Left lung (tissue), 10 donors: ENCODE measurements around the gene ACSL5. TPM values are rescaled to one million over a fixed set of nuclear protein-coding genes. Genes with fewer than 3 reads are reported as not detected.
"Not testable (repeated sequence)": the region's sequence is repeated elsewhere in the genome, so short reads cannot be mapped to it uniquely, and the experiment has no call there.

Experiments
- ATAC-seq: fragments of 200-7000 bp; cut with Tn5 transposase; one replicate; pipeline ENCODE4 v1.9.1; 2020; ENCODE audit warnings: moderate library complexity
- DNase-seq, 4 donors: peaks; one replicate each; pipeline ENCODE4 v3.0.0-alpha.2; 2013 to 2020
- H3K27ac ChIP-seq, 2 donors: fragments of 200-600 bp; sonication (generic) in 1 of 2; one replicate each; pipeline versions ENCODE4 v1.5.0 to v1.8.0; 2020 to 2021
- H3K27me3 ChIP-seq, 2 donors: fragments of 200-600 bp; sonication (generic) in 1 of 2; one replicate each; pipeline versions ENCODE4 v1.5.0 to v1.8.0; 2020 to 2021
- H3K36me3 ChIP-seq, 2 donors: fragments of 200-600 bp; sonication (generic) in 1 of 2; one replicate each; pipeline versions ENCODE4 v1.5.0 to v1.8.0; 2020 to 2021
- H3K4me1 ChIP-seq, 2 donors: fragments of 200-600 bp; one replicate each; pipeline ENCODE4 v1.8.0; 2021
- H3K4me3 ChIP-seq, 2 donors: fragments of 200-600 bp; sonication (generic) in 1 of 2; one replicate each; pipeline versions ENCODE4 v1.5.0 to v1.8.0; 2020 to 2021; ENCODE audit warnings: mild to moderate bottlenecking in 1 of 2
- H3K9me3 ChIP-seq, 2 donors: fragments of 200-600 bp; sonication (generic) in 1 of 2; one replicate each; pipeline versions ENCODE4 v1.5.0 to v1.8.0; 2020 to 2021
- intact Hi-C, 2 donors: fragments of 100-400 bp; cut with DNase I; formaldehyde crosslinking; loops; one replicate each; pipeline versions ENCODE4 v1.11.2 to v1.14.2; 2022
- polyA plus RNA-seq, 6 donors: library from polyadenylated mRNA; unstranded; fragments of 120-200 nt; gene quantifications; one replicate each; pipeline ENCODE4 v1.2.1, GENCODE V29; 2013; ENCODE audit not compliant: insufficient read length in 6 of 6
- total RNA-seq, 2 donors: library from RNA; stranded (reverse); fragmentation: NEBNext Ultra II Directional; extraction: Animal tissue kit (Norgen Biotek cat#: 25700); gene quantifications; one replicate each; pipeline ENCODE4 v1.2.1, GENCODE V29; 2021
- TF ChIP-seq, protein P1 (sequence below), 2 donors: fragments of 200-600 bp; sonication (generic) in 1 of 2; IDR thresholded peaks; one replicate each; pipeline versions ENCODE4 v1.5.0 to v1.8.0; 2021; ENCODE audit warnings: antibody characterized with exemption in 2 of 2
- donor health status: DM: no; HTN: yes; CAD: no.
- donor health status: DM: no; HTN: no; CAD: no.

Gene ACSL5
- total and polyA plus RNA-seq, 8 donors = 10.5 to 82.5 (median 14.1) TPM

DNA sequence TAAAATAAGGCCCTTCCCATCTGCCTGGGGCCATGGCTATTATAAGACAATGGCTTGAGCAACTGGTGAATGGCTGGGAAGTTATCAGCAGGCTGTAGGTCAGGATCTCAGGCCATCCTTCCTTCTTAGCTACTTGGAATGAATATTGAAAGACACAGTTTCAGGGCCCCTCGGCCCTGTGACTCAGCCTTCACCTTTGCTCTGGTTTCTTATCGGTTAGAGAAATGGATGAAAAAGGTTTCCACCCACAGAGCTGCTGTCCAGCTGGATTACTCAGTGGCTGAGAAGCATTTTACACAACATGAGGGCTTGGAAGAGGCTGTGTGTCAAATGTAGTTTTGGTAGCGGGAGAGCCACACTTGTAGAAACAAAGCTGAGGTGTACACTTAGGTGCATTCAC is 9.4 kb downstream of the ACSL5 start:
- intact Hi-C loops = no loop called here
- TF ChIP-seq, protein P1, sequence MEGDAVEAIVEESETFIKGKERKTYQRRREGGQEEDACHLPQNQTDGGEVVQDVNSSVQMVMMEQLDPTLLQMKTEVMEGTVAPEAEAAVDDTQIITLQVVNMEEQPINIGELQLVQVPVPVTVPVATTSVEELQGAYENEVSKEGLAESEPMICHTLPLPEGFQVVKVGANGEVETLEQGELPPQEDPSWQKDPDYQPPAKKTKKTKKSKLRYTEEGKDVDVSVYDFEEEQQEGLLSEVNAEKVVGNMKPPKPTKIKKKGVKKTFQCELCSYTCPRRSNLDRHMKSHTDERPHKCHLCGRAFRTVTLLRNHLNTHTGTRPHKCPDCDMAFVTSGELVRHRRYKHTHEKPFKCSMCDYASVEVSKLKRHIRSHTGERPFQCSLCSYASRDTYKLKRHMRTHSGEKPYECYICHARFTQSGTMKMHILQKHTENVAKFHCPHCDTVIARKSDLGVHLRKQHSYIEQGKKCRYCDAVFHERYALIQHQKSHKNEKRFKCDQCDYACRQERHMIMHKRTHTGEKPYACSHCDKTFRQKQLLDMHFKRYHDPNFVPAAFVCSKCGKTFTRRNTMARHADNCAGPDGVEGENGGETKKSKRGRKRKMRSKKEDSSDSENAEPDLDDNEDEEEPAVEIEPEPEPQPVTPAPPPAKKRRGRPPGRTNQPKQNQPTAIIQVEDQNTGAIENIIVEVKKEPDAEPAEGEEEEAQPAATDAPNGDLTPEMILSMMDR (IDR thresholded peaks at IDR 0.05) = no peak
- Histone ChIP-seq H3K27ac (peak overlapping the region in 1 of 2 donors; percentile 10), H3K27me3 (no peaks in the 10 kb centered on the region), H3K4me3 (no peak overlapping the region), H3K4me1 (peaks cover 0 to 60% of the 10 kb centered on the region in 2 donors), H3K9me3 (no peaks in the 10 kb centered on the region), H3K36me3 (peaks cover 0 to 15% of the 10 kb centered on the region in 2 donors)
- DNase-seq (no peak), ATAC-seq (peak; percentile 90)

DNA sequence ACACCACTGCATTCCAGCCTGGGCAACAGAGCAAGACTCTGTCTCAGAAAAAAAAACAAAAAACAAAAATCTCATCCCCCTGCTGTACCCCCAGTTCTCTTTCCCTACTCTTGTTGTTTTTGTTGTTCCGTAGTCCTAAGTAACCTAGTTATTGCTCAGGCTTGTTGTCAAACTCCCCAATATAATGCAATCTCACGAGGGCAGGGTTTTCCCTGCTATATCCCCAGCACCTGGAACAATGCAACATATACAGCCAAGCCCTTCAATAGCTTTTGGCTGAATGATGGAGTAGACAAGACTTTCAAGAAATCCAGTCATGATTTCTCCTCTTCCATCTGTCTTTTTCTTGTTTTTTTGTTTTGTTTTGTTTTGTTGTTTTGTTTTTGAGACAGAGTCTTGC is 10.2 kb downstream of the ACSL5 start:
- no peak overlapping the region for H3K4me3 ChIP-seq
- DNase-seq (no peak), ATAC-seq (no peak)
- intact Hi-C loops = no loop called here
- peak overlapping the region in 1 of 2 donors; percentile 28 for H3K27ac ChIP-seq
- H3K36me3 ChIP-seq = peaks cover 0 to 15% of the 10 kb centered on the region in 2 donors
- TF ChIP-seq, protein P1 (IDR thresholded peaks at IDR 0.05) = no peak
- no peaks in the 10 kb centered on the region for H3K27me3 ChIP-seq
- H3K9me3 ChIP-seq = no peaks in the 10 kb centered on the region
- peaks cover 0 to 60% of the 10 kb centered on the region in 2 donors for H3K4me1 ChIP-seq

GRCh38 chr10:112385201-112385600 is 11.3 kb downstream of the ACSL5 start:
- no peak overlapping the region for H3K27ac ChIP-seq
- ATAC-seq = no peak
- H3K36me3 ChIP-seq = peaks cover 0 to 15% of the 10 kb centered on the region in 2 donors
- intact Hi-C loops = no loop called here
- TF ChIP-seq, protein P1 (IDR thresholded peaks at IDR 0.05) = no peak
- H3K27me3 ChIP-seq = no peaks in the 10 kb centered on the region
- H3K4me3 ChIP-seq = no peak overlapping the region
- DNase-seq = no peak
- H3K9me3 ChIP-seq = no peaks in the 10 kb centered on the region
- peaks cover 0 to 60% of the 10 kb centered on the region in 2 donors for H3K4me1 ChIP-seq

DNA sequence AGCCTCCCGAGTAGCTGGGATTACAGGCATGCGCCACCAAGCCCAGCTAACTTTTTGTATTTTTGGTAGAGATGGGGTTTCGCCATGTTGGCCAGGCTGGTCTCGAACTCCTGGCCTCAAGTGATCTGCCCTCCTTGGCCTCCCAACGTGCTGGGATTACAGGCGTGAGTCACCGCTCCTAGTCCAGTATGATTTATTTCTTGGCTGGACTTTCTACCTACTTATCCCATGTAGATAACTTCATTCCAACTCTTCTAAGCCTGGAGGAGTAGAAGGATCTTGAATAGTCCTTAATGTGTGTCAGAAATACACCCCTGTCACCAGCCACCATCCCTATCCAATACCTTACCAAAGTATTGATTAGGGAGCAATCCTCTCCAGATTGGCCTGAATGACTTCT is 14.1 kb downstream of the ACSL5 start:
- H3K4me1 ChIP-seq = peaks cover 0 to 76% of the 10 kb centered on the region in 2 donors
- peak overlapping the region in 1 of 2 donors; percentile 93 for H3K27ac ChIP-seq
- H3K36me3 ChIP-seq, H3K27me3 ChIP-seq, intact Hi-C loops, H3K4me3 ChIP-seq, ATAC-seq, DNase-seq, H3K9me3 ChIP-seq: not testable (repeated sequence)

GRCh38 chr10:112388548-112388947 is 14.6 kb downstream of the ACSL5 start:
- DNase-seq = no peak
- H3K4me3 ChIP-seq = no peak overlapping the region
- no peaks in the 10 kb centered on the region for H3K36me3 ChIP-seq
- H3K27ac ChIP-seq = peak overlapping the region; percentile 63 to 93
- TF ChIP-seq, protein P1 (IDR thresholded peaks at IDR 0.05) = no peak
- H3K4me1 ChIP-seq = peaks cover 0 to 75% of the 10 kb centered on the region in 2 donors
- ATAC-seq = no peak
- no peaks in the 10 kb centered on the region for H3K27me3 ChIP-seq
- no peaks in the 10 kb centered on the region for H3K9me3 ChIP-seq
- intact Hi-C loops = no loop called here

DNA sequence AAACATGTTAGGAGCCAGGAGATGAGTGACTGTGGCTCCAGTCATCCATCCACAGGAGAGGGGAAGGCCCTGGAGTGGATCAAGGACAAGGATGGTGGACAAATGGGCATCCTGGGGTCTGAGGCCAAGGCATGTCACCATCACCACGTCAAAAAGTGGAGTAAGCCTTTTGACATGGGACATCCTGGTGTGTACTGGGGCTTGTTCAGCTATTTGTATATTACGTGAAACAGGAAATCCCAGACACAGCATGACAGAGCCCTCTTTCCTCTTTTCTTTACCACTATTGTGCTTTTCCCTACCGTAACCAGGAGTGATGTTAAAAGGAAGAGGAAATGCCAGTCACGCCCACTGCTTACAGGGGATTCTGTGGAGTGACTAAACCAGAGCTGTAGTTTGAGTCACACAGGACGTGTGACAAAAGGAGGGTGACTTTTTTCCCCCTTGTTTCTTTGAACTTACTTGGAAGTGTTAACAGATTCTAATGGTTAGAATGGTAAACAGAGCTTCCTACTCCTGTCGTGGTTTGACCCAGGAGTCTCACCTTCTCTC is 15.4 kb downstream of the ACSL5 start:
- TF ChIP-seq, protein P1 (IDR thresholded peaks at IDR 0.05) = no peak
- peak; percentile 83 for ATAC-seq
- H3K36me3 ChIP-seq = no peaks in the 10 kb centered on the region
- peak overlapping the region; percentile 63 to 93 for H3K27ac ChIP-seq
- no peak overlapping the region for H3K4me3 ChIP-seq
- H3K27me3 ChIP-seq = no peaks in the 10 kb centered on the region
- H3K9me3 ChIP-seq = no peaks in the 10 kb centered on the region
- DNase-seq = peak in 2 of 4 donors; percentile 48 to 63
- peaks cover 0 to 74% of the 10 kb centered on the region in 2 donors for H3K4me1 ChIP-seq
- intact Hi-C loops = no loop called here
